Measurements from ENCODE around the gene IL12RB2.

GRCh38 chr1:67414574-67414973 is 106.9 kb downstream of the IL12RB2 start:
- TF ChIP-seq, protein P1, sequence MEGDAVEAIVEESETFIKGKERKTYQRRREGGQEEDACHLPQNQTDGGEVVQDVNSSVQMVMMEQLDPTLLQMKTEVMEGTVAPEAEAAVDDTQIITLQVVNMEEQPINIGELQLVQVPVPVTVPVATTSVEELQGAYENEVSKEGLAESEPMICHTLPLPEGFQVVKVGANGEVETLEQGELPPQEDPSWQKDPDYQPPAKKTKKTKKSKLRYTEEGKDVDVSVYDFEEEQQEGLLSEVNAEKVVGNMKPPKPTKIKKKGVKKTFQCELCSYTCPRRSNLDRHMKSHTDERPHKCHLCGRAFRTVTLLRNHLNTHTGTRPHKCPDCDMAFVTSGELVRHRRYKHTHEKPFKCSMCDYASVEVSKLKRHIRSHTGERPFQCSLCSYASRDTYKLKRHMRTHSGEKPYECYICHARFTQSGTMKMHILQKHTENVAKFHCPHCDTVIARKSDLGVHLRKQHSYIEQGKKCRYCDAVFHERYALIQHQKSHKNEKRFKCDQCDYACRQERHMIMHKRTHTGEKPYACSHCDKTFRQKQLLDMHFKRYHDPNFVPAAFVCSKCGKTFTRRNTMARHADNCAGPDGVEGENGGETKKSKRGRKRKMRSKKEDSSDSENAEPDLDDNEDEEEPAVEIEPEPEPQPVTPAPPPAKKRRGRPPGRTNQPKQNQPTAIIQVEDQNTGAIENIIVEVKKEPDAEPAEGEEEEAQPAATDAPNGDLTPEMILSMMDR (IDR thresholded peaks at IDR 0.05; ENCODE audit: low read length): no peak
- no peak for TF ChIP-seq EZH2 (IDR thresholded peaks at IDR 0.05; ENCODE audit: borderline replicate concordance, low read length)
